GM12878 (cell line): ENCODE measurements around the gene TOR1A. TPM values are rescaled to one million over a fixed set of nuclear protein-coding genes. Genes with fewer than 3 reads are reported as not detected.

ENCODE experiments used
- ATAC-seq: fragments of 200-7000 bp; cut with Tn5 transposase; 3 replicates; pipeline ENCODE4 v1.9.1; 2020; ENCODE audit warnings: mild to moderate bottlenecking, moderate library complexity
- BruUV-seq: library from RNA; stranded (reverse); fragments of 400-500 nt; replicated peaks from 2 replicates; lab custom pipeline; 2021; lab: Mats Ljungman, UMichigan
- CTCF ChIA-PET: fragments of 300-600 bp; sonication (Branson Sonifier 250); formaldehyde crosslinking; extraction: SDS; loops from one replicate; lab custom pipeline; 2021; ENCODE audit warnings: inconsistent platforms; lab: Yijun Ruan, JAX
- POLR2A ChIA-PET: fragments of 350-600 bp; formaldehyde crosslinking; extraction: SDS; loops from one replicate; lab custom pipeline; 2021; ENCODE audit warnings: inconsistent platforms; lab: Charles Lee
- RAD21 ChIA-PET: fragments of 300-600 bp; sonication (Branson Sonifier 250); formaldehyde crosslinking; loops from one replicate; lab custom pipeline; 2023; ENCODE audit warnings: antibody characterized with exemption; ENCODE audit not compliant: unreplicated experiment; lab: Charles Lee
- SMC1A ChIA-PET: fragments of 300-600 bp; sonication (Branson Sonifier 250); formaldehyde crosslinking; loops from one replicate; lab custom pipeline; 2023; ENCODE audit not compliant: unreplicated experiment, uncharacterized antibody; lab: Charles Lee
- DNase-seq: peaks from one replicate; pipeline ENCODE4 v3.0.0-alpha.2; 2011; ENCODE audit warnings: low read depth, low spot score
- FAIRE-seq: peaks from 3 replicates; lab custom pipeline; 2011; peaks lifted over from hg19 to GRCh38; lab: Jason Lieb, UNC
- H2AFZ ChIP-seq: 2 replicates; pipeline ENCODE4 v1.6.0; 2011; ENCODE audit warnings: low read depth, low read length, control low read depth; ENCODE audit not compliant: control insufficient read depth
- H3K27ac ChIP-seq: 2 replicates; pipeline ENCODE4 v1.5.1; 2011; ENCODE audit warnings: control low read depth; ENCODE audit not compliant: control insufficient read depth, insufficient read depth
- H3K27me3 ChIP-seq, 2 experiments: replicated peaks in 1 of 2; 2 replicates each; pipeline versions ENCODE4 v1.6.0 to v1.6.1; 2011; ENCODE audit warnings: low read length in 1 of 2; ENCODE audit not compliant: control insufficient read depth in 2 of 2, insufficient read depth in 2 of 2
- H3K36me3 ChIP-seq, 2 experiments: 2 replicates each; pipeline ENCODE4 v1.5.1; 2011; ENCODE audit warnings: low read length in 1 of 2; ENCODE audit not compliant: control insufficient read depth in 2 of 2, insufficient read depth in 2 of 2
- H3K4me1 ChIP-seq: 2 replicates; pipeline ENCODE4 v1.6.1; 2011; ENCODE audit warnings: mild to moderate bottlenecking, low read length, moderate library complexity, mixed read lengths; ENCODE audit not compliant: control insufficient read depth, insufficient read depth
- H3K4me2 ChIP-seq: 2 replicates; pipeline ENCODE4 v1.6.0; 2011; ENCODE audit warnings: control low read depth; ENCODE audit not compliant: control insufficient read depth, insufficient read depth
- H3K4me3 ChIP-seq: fragments of 200-600 bp; sonication (generic); 2 replicates; pipeline ENCODE4 v1.5.1; 2016
- H3K79me2 ChIP-seq: 2 replicates; pipeline ENCODE4 v1.6.0; 2011; ENCODE audit warnings: low read length; ENCODE audit not compliant: control insufficient read depth, insufficient read depth
- H3K9ac ChIP-seq: 2 replicates; pipeline ENCODE4 v1.8.0; 2011; ENCODE audit warnings: low read length, control low read depth, mixed read lengths; ENCODE audit not compliant: control insufficient read depth, insufficient read depth
- H3K9me3 ChIP-seq: replicated peaks from 3 replicates; pipeline ENCODE4 v1.5.1; 2011; ENCODE audit warnings: mild to moderate bottlenecking, low read length; ENCODE audit not compliant: control insufficient read depth, insufficient read depth
- H4K20me1 ChIP-seq: 2 replicates; pipeline ENCODE4 v1.6.0; 2011; ENCODE audit not compliant: control insufficient read depth, insufficient read depth
- ASH2L ChIP-seq: fragments of 300-600, 200-600 bp; sonication (generic); IDR thresholded peaks from 2 replicates; pipeline ENCODE4 v1.6.1; 2017; ENCODE audit warnings: low read depth, mild to moderate bottlenecking, borderline replicate concordance
- CBX3 ChIP-seq: fragments of 200-600 bp; sonication (generic); IDR thresholded peaks from 2 replicates; pipeline ENCODE4 v1.6.1; 2016; ENCODE audit warnings: low read depth, borderline replicate concordance
- KDM1A ChIP-seq: fragments of 200-600 bp; sonication (generic); IDR thresholded peaks from 2 replicates; pipeline ENCODE4 v1.6.1; 2016; ENCODE audit warnings: borderline replicate concordance
- MYB ChIP-seq: fragments of 150-350 bp; IDR thresholded peaks from 2 replicates; pipeline ENCODE4 v1.6.1; 2014; ENCODE audit warnings: mild to moderate bottlenecking, low read depth, low read length, borderline replicate concordance
- POU2F2 ChIP-seq: IDR thresholded peaks from 3 replicates; pipeline ENCODE4 v1.6.1; 2011; ENCODE audit warnings: low read depth, mild to moderate bottlenecking, low read length, borderline replicate concordance
- RBBP5 ChIP-seq: fragments of 200-600 bp; sonication (generic); conservative IDR thresholded peaks from 2 replicates; pipeline ENCODE4 v1.6.1; 2016
- TBL1XR1 ChIP-seq: IDR thresholded peaks from 2 replicates; pipeline ENCODE4 v1.6.1; 2012; ENCODE audit warnings: low read depth, low read length, improper control_type of control experiment
- YY1 ChIP-seq: IDR thresholded peaks from 2 replicates; pipeline ENCODE4 v1.6.1; 2011; ENCODE audit warnings: low read depth, mild to moderate bottlenecking, low read length
- ZZZ3 ChIP-seq: IDR thresholded peaks from 2 replicates; pipeline ENCODE4 v1.6.1; 2011; ENCODE audit warnings: low read depth; ENCODE audit not compliant: control insufficient read depth, insufficient read length
- WGBS: methylation state at CpG from one replicate; pipeline ENCODE4 v1.1.6; 2016; ENCODE audit warnings: low lambda C conversion rate; ENCODE audit not compliant: insufficient replicate concordance, insufficient coverage; ENCODE audit errors: missing lambda C conversion rate; 5-methylcytosine and 5-hydroxymethylcytosine counted together
- in situ Hi-C: fragments of 300-500 bp; cut with MboI; formaldehyde crosslinking; loops from 9 replicates; pipeline ENCODE4 v1.14.3; 2018; ENCODE audit warnings: mixed read lengths
- intact Hi-C: fragments of 100-400 bp; cut with micrococcal nuclease; formaldehyde crosslinking; loops from one replicate; pipeline ENCODE4 v1.14.2; 2022; ENCODE audit not compliant: unreplicated experiment
- polyA plus RNA-seq, 11 experiments: library from polyadenylated mRNA; depleted of rRNA in 4 of 11; unstranded in 6 of 11; stranded (reverse) in 5 of 11; fragments of >200 nt; fragmentation: Nextera tagmentation in 4 of 11; fragmentation: Illumina TruSeq in 1 of 11; extraction: Ambion mirVana in 4 of 11; extraction: Trizol in 1 of 11; gene quantifications; 1 replicate in 1 of 11; 2 replicates in 10 of 11; pipeline versions ENCODE4 v1.2.1 to v1.2.3, GENCODE V29; 2011 to 2016; ENCODE audit warnings: inconsistent platforms in 2 of 11, missing spikeins in 2 of 11, low read depth in 1 of 11
- total RNA-seq, 4 experiments: library from RNA; depleted of rRNA in 3 of 4; stranded (reverse); fragments of >200 nt in 3 of 4; fragmentation: Illumina TruSeq in 1 of 4; extraction: Trizol in 1 of 4; gene quantifications; 2 replicates each; pipeline versions ENCODE4 v1.2.1 to v1.2.3, GENCODE V29; 2013 to 2021
- TF ChIP-seq, protein P1 (sequence below): IDR thresholded peaks from 2 replicates; pipeline ENCODE4 v1.6.1; 2012; ENCODE audit warnings: low read length, inconsistent platforms

The TOR1A gene
- total and polyA plus RNA-seq, 10 of the 15 experiments (the other 5 are each of a cell fraction or from before 2014, with no cell fraction given), result 3.2 to 60.8 (median 38.6) TPM

DNA sequence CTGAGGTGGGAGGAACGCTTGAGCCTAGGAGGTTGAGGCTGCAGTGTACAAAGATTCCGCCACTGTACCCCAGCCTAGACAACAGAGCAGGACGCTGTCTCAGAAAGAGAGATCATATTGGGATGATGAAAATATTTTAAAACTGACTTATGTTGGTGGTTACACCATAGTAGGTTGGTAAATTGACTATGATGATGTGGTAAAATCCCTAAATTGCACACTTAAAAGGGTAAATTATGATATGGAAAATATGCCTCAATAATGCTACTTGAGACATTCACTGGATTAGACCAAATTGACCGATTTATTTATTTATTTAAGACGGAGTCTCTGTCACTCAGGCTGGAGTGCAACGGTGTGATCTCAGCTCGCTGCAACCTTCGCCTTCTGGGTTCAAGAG is 42.8 kb downstream of the TOR1A start:
- Histone ChIP-seq H4K20me1 (no peaks in the 10 kb centered on the region), H3K9ac (no peak overlapping the region), H3K27me3 (no peaks in the 10 kb centered on the region; a peak in 1 of 4 replicates), H2AFZ (no peak overlapping the region), H3K4me1 (no peaks in the 10 kb centered on the region), H3K4me2 (no peak overlapping the region), H3K27ac (no peak overlapping the region), H3K9me3 (no peaks in the 10 kb centered on the region; the same call in 2 of the 3 replicates), H3K4me3 (no peak overlapping the region), H3K79me2 (no peaks in the 10 kb centered on the region), H3K36me3 (no peaks in the 10 kb centered on the region)
- WGBS, result 58% methylated on average over 8 of the region's 8 CpGs
- SMC1A ChIA-PET, result interaction anchor here (1.1 to 2.8 kb wide), 4 partner anchors 18 to 55 kb away, joined by 3 to 9 read pairs (median 5); no protein-coding TSS in a partner anchor
- POLR2A ChIA-PET, result interaction anchor here (0.8 kb wide), 1 partner anchor 157 kb away, joined by 3 read pairs; no protein-coding TSS in a partner anchor
- in situ Hi-C loops, result loop anchor here (5.0 kb wide), 3 partner anchors 44 to 649 kb away; no protein-coding TSS in a partner anchor
- ATAC-seq (no peak), FAIRE-seq (no peak), DNase-seq (no peak)
- CTCF ChIA-PET, result interaction anchor here (0.6 to 4.8 kb wide), 6 partner anchors 9 to 365 kb away, joined by 3 to 37 read pairs (median 4); no protein-coding TSS in a partner anchor
- no TSS peak for BruUV-seq
- RAD21 ChIA-PET, result interaction anchor here (0.6 to 4.0 kb wide), 5 partner anchors 9 to 64 kb away, joined by 3 to 19 read pairs (median 3); no protein-coding TSS in a partner anchor
- TF ChIP-seq KDM1A (no peak), RBBP5 (no peak), ZZZ3 (no peak), CBX3 (no peak), YY1 (no peak), MYB (no peak), POU2F2 (no peak), TBL1XR1 (no peak), ASH2L (no peak)
- TF ChIP-seq, protein P1, sequence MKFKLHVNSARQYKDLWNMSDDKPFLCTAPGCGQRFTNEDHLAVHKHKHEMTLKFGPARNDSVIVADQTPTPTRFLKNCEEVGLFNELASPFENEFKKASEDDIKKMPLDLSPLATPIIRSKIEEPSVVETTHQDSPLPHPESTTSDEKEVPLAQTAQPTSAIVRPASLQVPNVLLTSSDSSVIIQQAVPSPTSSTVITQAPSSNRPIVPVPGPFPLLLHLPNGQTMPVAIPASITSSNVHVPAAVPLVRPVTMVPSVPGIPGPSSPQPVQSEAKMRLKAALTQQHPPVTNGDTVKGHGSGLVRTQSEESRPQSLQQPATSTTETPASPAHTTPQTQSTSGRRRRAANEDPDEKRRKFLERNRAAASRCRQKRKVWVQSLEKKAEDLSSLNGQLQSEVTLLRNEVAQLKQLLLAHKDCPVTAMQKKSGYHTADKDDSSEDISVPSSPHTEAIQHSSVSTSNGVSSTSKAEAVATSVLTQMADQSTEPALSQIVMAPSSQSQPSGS, result no peak
- intact Hi-C loops, result loop anchor here (5.0 kb wide), 1 partner anchor 644 kb away; no protein-coding TSS in a partner anchor
